GM18520 (cell line): ENCODE measurements around the gene MCF2L.
A peak's percentile ranks its signal among the peaks of the same experiment; 100 is the strongest.
"Not testable (repeated sequence)": the region's sequence is repeated elsewhere in the genome, so short reads cannot be mapped to it uniquely, and the experiment has no call there.

Experiments used
- ATAC-seq: cut with Tn5 transposase; IDR thresholded peaks from one replicate; pipeline ENCODE4 v1.9.1; 2021; ENCODE audit not compliant: unreplicated experiment

Gene MCF2L

GRCh38 chr13:112968910-112969691 lies at the start of gene MCF2L:
Gene MCF2L (plus strand): TSS chr13:112969214. CDS start chr13:112969380, 166 bp downstream.
- no peak for ATAC-seq

DNA sequence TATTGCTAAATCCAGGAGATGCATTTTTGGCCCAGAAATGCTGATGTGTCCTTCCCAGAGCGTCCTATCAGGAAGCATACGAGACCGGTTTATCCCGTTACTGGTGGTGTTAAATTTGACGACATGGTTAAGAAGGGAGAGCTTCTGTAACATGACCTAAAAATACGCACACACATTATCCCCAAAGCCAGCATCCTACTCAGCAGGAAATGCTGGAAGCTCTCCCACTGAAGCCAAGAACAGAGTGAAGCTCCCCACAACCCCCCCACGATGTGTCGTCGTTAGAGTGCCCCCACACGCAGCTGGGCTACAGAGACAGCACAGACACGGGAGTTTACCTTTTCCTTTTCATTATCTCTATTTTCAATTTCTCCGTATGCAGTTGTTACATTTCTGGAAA lies 45.1 kb upstream of the MCF2L start:
- ATAC-seq, result no peak

- ATAC-seq, result no peak
Observed at GRCh38 chr13:112924365-112924764, 44.6 kb upstream of the MCF2L start.

DNA sequence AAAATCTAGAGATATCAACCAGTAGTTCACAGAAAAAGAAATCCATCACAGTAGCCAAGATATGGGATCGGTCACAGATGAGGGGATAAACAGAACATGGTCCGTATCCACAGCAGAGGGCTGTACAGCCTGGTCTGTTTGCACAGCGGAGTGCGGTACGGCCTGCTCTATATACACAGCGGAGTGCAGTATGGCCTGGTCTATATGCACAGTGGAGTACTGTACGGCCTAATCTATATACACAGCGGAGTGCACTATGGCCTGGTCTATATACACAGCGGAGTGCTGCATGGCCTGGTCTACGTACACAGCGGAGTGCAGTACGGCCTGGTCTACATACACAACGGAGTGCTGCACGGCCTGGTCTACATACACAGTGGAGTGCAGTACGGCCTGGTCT lies 43.0 kb upstream of the MCF2L start:
- ATAC-seq, result no peak

GRCh38 chr13:112926993-112927392 lies 42.0 kb upstream of the MCF2L start:
- ATAC-seq, result no peak

- no peak for ATAC-seq
Observed at GRCh38 chr13:112928020-112928971, 40.7 kb upstream of the MCF2L start.

DNA sequence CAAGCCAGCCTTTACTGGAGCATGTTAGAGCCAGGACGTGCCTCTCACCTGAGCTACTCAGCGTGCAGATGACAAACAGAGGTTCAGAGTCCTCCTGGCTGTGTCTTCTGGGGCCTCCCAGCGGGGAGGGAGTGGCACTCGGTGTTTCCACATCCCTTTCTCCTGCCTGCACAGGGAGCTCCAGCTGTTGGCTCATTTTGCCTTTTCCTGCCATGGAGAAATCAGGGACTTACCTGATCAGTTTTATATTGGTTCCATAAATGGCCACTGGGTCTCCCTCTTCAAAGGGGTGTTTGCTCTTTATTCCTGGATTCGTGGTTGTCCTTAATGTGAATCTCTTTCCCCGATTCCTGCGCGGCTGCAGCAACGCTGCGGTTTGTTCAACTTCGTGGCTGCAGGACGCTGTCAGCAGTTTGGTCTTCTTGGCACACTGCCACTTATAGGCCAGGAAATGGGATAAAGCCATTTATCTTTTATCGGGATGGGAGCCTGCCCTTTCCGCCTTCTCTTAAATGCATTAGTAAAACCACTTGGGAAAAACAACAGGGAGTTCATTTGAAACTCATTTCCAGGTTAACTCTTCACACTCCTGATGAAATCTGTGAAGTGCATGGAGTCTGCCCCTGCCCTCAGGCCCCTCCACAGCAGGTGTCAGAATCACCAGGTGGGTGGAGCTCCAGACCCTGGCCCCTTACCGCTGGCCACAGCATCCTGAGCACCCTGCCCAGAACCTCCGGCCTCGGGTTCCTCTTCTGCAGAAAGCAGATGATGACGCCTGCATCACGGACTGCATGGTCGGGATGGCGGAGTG lies 39.8 kb upstream of the MCF2L start:
- ATAC-seq, result no peak

DNA sequence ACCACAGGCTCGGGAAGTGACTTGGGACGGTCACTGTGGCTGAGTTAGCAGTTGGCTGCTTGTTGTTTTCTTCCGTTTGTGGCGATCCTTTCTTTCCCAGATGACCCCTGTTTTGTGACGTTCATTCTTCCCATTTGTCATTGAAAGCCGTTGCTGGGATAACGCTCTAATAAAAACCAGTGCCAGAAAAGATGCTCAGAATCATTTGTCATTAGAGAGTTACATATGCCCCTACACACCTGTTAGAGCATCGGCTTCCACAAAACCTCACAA lies 39.3 kb upstream of the MCF2L start:
- no peak for ATAC-seq

GRCh38 chr13:112930192-112930591 lies 38.8 kb upstream of the MCF2L start:
- ATAC-seq, result no peak

GRCh38 chr13:112931028-112931934 lies 37.7 kb upstream of the MCF2L start:
- peak; percentile 86 for ATAC-seq

DNA sequence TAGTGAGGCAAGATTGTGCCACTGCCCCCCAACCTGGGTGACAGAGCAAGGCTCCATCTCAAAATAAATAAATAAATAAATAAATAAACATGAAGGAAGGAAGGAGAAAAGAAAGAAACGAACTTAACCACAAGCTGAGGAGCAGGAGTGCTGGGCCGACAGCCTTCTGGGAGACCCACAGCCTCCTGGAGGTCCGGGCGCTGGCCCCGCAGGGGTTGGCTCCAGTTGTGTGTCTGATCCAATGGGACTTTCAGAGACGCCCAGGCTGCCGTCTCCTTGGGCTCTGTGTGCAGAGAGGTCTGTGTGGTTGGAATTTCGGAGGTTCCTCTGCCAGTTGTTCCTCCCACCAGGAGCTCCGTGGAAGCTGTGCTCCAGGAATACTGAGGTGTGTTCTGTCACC lies 36.0 kb upstream of the MCF2L start:
- no peak for ATAC-seq

DNA sequence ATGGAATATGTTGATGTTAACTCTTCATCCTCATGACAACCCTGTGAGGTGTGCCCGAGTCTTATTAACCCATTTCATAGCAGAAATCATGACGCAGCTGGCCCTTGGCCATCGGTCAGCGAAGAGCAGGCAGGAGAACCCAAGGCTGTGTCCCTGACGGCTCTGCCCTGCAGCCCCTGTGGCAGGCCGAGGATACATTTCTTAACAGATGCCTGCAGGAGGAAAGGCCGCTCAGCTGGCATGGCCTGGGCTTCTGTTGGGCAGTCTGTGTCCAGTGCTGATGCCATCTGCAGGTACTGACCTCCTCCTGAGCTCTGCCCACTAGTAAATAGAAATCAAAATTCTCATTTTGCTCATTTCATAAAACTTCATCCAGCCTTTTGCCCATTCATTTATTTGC lies 35.4 kb upstream of the MCF2L start:
- no peak for ATAC-seq

DNA sequence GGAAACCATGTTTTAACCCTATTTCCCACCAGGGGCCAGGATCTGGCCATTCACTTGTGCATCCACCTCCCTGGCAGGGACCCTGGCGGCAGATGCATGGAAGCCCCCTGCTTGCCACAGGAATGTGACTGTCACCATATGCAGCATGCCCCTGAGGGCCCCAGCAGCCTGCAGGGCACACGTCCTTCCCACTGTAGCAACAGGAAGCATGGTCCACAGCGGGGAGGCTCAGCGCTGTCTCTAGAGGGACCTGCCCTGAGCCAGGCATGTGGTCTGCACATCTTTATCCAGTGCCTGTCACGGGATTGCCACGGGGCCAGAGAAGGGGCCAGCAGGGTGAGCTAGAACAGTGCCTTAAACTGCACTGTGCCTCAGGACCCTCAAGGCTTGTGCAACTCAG lies 34.9 kb upstream of the MCF2L start:
- ATAC-seq, result no peak

GRCh38 chr13:112938680-112939079 lies 30.3 kb upstream of the MCF2L start:
- ATAC-seq, result no peak

DNA sequence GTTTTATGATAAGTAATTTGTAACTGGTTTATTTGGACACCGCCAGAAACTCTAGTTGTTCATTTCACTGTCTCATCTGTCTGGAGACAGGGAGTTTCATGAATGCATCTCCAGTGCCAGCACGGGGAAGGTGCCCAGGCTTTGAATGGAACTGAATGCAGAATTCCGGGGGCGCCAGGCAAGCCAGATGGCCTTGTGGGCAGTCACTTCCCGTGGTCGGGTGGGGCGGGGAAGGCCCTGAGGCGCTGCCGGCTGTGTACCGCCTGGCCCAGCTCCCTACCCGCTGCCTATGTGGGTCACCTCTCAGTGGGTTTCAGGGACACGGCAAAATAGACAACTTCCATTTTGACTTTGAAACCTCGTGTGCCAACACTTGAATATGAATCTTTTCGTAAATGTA lies 28.8 kb upstream of the MCF2L start:
- no peak for ATAC-seq

DNA sequence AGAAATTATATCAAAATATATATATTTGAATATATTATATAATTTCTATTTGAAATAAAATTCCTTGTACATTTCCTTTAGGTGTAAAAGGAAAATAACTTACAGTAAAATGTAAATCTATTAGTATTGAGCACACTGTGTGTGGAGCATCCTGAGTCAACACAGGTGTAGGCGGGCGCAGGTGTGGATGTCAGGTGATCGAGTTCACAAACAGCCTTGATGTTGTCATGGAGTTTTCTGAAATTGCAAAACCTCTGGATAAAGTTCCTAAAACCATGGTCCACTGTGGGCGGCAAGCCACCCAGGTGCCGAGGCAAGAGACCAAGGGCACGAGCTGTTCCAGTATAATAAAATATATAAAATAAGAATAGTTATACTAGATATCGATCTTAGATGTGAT lies 27.7 kb upstream of the MCF2L start:
- ATAC-seq, result no peak

GRCh38 chr13:112941765-112942164 lies 27.2 kb upstream of the MCF2L start:
- ATAC-seq, result not testable (repeated sequence)

- ATAC-seq, result peak; percentile 94
Observed at GRCh38 chr13:112942689-112943308, 26.2 kb upstream of the MCF2L start.

DNA sequence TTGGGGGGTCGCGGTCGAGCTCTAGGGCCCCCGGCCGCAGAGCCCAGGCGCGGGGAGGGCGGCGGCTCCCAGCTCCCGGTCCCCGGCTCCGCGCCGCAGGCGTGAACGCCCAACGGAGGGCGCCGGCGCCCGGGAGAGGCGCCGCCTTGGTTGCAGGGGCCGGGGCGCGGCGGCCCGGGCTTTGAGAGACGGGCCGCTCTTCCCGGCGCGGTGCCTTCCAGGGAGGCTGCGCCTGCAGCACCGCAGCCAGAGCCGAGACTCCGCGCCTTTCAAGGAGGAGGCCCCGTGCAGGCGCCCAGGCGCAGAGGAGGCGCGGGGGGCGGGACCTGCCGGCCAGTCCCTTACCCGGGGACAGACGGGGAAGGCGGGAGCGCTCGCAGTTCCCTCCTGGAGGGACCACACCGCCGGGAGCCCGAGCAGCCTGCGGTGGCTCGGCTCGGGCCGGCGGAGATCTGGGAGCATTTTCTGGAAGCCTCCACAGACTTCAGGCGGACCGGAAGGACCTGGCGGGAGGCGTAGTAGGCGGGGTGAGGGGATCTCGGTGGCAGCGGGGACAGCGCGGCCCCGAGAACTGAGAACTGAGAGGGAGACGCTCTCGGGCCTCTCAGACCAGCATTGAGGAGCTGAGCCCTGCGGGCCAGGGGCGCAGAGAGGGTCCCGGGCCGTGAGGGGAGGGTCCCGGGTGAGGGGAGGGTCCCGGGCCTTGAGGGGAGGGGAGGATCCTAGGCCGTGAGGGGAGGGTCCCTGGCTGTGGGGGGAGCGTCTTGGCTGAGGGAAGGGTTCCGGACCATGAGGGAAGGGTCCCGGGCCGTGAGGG lies 25.5 kb upstream of the MCF2L start:
- no peak for ATAC-seq
